Cardiac fibroblast (primary cell): ENCODE results near the gene SFTPB.
"Not testable (repeated sequence)": the region's sequence is repeated elsewhere in the genome, so short reads cannot be mapped to it uniquely, and the experiment has no call there.

Source experiments
- DNase-seq, 2 donors: peaks; one replicate each; pipeline versions ENCODE4 v3.0.0 to v3.0.0-alpha.2; 2010; ENCODE audit warnings: low read depth in 2 of 2
- H3K4me3 ChIP-seq, 2 donors: replicated peaks in 1 of 2; 1 replicate in 1 of 2; 2 replicates in 1 of 2; pipeline ENCODE4 v1.5.1; 2011; ENCODE audit warnings: low read depth in 2 of 2, low read length in 2 of 2, mild to moderate bottlenecking in 2 of 2, moderate library complexity in 1 of 2
- TF ChIP-seq, protein P1 (sequence below): IDR thresholded peaks from one replicate; pipeline ENCODE4 v1.5.1; 2011; ENCODE audit warnings: low read depth, mild to moderate bottlenecking, low read length, inconsistent platforms

SFTPB gene

DNA sequence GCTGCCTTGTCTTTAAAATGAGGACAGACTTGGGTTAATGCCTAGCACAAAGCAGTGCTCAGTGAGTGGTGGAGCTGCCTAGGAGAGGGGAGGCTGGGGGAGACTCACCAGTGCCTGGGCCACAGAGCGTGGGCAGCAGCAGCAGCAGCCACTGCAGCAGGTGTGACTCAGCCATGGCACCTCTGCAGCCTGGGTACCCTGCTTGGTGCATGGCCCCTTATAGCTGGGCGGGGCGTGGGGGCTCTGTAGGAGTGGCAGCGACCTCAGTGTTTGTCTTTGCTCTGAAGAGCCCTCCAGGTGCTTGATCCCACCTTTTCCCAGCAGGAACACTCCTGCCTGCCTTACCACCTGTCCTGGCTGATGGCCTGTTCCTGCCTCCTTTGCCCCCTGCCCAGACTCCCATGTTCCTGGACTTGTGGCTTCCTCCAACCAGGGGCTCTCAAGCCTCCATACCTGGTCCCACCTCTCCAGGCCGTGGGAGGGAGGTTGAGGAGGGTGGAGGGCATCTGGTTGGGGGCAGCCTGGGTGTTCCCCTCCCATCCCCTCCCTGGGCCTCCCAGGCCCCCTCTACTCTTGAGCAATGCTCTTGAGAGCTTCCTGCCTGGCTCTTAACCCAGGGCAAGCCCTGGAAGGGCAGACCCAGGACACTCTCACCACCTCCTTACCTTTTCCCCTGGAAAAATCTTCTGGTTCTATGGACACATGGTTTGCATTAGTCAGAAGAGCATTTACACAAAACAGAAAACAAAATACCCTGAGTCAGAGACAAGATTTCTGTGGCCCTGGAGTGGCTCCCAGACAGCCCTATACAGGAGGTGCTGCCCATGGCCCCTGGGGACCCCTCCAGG, at the start of gene SFTPB:
TSS of gene SFTPB (minus strand) at position 191 of the 848 bp plus-strand sequence. CDS start at position 175, 16 bp downstream.
- TF ChIP-seq, protein P1, sequence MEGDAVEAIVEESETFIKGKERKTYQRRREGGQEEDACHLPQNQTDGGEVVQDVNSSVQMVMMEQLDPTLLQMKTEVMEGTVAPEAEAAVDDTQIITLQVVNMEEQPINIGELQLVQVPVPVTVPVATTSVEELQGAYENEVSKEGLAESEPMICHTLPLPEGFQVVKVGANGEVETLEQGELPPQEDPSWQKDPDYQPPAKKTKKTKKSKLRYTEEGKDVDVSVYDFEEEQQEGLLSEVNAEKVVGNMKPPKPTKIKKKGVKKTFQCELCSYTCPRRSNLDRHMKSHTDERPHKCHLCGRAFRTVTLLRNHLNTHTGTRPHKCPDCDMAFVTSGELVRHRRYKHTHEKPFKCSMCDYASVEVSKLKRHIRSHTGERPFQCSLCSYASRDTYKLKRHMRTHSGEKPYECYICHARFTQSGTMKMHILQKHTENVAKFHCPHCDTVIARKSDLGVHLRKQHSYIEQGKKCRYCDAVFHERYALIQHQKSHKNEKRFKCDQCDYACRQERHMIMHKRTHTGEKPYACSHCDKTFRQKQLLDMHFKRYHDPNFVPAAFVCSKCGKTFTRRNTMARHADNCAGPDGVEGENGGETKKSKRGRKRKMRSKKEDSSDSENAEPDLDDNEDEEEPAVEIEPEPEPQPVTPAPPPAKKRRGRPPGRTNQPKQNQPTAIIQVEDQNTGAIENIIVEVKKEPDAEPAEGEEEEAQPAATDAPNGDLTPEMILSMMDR: no peak
- DNase-seq: peak in 1 of 2 donors; percentile 65
- H3K4me3 ChIP-seq: no peak within 1 kb of the TSS

DNA sequence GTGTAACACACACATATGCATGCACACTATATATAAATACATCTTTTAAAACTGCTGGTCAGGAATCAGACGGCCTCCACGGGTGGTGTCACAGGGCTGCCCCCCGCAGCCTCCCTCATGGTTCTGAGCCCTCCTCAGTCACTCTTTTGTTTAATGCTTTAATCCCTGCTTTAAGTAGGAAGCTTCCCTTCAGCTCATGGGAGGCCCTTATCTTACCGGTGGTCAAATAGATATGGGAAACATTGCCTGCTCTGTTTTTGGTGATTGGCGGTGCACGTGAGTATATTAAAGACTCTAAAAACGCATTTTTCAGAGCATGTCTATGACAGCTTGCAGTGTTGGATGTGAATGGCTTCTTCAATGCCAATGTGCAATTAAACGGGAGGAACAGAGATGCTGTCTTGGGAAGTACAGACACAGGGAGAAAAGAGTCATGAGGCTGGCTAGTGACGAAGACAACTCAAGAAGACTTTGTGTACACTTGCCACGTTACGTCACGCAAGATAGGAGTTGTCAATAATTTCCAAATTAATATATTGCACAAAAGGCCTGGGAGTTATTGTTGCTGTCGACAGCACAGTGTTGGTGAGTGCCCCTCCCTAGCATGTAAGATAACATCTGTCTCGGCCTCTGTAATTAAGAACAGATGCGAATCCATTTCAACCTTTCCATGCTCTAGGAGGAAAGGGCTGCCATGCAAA, 49.5 kb upstream of the SFTPB start:
- no peak overlapping the region for H3K4me3 ChIP-seq
- TF ChIP-seq, protein P1: no peak
- peak in 1 of 2 donors; percentile 69 for DNase-seq

DNA sequence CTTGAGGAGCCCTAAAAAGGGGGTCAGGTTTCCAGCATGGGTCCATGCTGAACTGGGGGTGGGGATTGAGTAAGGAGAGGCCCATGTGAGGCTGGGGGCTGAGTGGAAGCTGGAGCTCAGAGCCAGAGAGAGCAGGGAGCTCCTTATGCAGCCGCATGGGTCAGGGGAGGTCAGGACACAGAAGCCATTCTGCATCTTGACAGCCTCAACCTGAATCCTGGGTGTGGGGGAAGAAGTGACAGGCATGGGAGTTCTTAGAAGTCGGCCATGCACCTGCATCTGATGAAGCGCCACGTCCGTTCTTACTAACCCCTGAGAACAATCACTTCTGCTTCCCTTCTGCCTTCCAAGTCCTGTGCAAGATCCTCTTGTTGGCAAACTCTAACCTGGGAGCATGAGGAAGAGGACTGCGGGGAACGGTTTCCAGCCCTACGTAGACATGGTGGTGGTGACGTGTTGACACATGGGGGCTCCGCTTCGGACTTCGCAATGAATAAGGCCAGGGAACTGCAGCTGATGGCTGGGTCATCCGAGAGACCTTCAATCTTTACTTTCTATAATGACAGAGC, 48.4 kb upstream of the SFTPB start:
- TF ChIP-seq, protein P1: no peak
- no peak overlapping the region for H3K4me3 ChIP-seq
- DNase-seq: no peak

DNA sequence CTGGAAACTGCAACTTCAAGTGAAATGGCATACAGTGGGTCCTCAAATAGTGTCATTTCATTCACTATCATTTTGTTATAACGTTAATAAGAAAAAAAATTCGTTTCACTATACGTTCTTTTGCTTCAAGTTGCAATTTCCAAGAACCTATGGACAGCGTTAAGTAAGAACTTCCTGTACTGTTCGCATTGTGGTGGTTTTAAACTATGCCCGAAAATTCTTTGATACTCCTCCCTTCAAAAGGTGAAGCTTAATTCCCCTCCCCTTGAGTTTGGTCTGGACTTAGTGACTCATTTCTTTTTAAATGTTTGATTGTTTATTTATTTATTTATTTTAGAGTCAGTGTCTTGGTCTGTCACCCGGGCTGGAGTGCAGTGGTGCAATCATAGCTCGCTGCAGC, 46.8 kb upstream of the SFTPB start:
- no peak for DNase-seq
- TF ChIP-seq, protein P1: no peak

DNA sequence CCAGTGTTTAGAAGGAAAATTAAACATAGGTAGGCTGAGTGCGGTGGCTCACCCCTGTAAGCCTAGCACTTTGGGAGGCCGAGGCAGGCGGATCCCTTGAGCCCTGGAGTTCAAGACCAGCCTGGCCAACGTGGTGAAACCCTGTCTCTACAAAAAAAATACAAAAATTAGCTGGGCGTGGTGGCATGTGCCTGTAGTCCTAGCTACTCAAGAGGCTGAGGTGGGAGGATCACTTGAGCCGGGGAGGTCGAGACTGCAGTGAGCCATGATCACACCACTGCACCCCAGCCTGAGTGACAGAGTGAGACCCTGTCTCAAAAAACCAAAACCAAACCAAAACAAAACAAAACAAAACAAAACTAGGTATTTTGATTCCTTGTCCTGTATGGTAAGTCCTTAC, 46.4 kb upstream of the SFTPB start:
- not testable (repeated sequence) for DNase-seq, H3K4me3 ChIP-seq

More for the DNA sequence above, 46.8 kb upstream of the SFTPB start:
- H3K4me3 ChIP-seq: no peak overlapping the region

DNA sequence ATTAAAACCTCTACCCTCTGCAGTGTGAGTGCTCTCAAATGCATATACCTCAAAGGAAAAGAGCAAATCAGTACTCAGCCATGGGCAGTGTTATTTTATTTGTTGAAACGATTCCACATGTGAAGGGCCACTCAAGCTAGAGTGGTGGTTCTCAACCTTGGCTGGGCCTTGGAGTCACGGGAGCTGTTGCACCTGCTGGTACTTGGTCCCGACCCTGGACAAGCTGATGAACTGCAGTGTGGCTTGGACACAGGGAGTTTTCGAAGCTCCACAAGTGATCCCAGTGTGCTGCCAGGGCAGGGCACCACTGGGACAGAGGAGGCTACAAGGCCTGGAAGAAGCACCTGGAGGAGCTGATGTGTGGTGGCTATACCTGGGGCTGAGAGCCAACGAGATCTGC, 45.8 kb upstream of the SFTPB start:
- TF ChIP-seq, protein P1: no peak
- no peak overlapping the region for H3K4me3 ChIP-seq
- DNase-seq: no peak

DNA sequence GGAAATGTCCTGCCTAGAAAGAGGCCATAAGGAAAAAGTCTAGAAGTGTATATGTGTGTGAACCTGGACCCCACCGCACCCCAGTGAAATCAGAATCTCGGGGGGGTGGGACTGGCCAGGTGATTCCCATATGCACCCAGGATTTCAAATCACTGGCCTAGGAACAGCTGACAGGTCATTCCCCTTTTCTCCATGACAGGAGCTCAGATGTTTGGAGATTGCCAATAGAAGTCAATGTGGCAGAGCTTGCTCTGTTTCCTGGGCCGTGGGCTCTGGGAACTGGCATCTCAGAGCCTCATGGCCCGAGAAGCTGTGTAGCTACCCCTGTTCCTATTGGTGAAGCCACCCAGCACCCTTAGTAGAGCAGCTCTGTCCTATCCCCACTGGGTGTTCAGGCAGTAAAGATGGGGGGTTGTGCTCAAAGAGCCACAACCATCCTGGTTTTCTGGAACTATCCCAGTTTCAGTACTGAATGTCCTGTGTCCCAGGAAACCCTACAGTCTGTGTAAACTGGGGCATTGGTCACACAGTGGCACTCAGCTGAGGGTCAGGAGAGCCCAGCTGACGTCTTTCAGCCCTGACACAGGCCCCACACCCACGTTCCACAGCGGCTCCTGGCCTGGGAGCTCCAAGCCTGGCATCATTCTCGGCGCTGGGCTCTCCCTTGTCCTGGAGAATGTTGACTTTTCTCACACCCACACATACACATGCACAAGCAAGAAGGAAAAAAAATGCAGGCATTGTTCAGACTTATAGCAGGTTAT, 45.0 kb upstream of the SFTPB start:
- TF ChIP-seq, protein P1: no peak
- DNase-seq: peak; percentile 65 to 89
- no peak overlapping the region for H3K4me3 ChIP-seq
